Activated CD4-positive, alpha-beta T cell treated with anti-CD3 and anti-CD28 coated beads, Interleukin-2, amount 10 ng/mL, durations not matched to agents 7 days and 5 days (primary cell): ENCODE results near the gene C1orf21. TPM values are rescaled to one million over a fixed set of nuclear protein-coding genes. Genes with fewer than 3 reads are reported as not detected.

Experiments
- CTCF ChIA-PET: fragments of 350-600 bp; sonication (Branson Sonifier 250); formaldehyde crosslinking; loops from one replicate; lab custom pipeline; 2021; ENCODE audit warnings: antibody characterized with exemption; lab: Charles Lee
- POLR2A ChIA-PET: fragments of 350-600 bp; sonication (Branson Sonifier 250); formaldehyde crosslinking; loops from one replicate; lab custom pipeline; 2021; ENCODE audit warnings: antibody characterized with exemption; lab: Charles Lee
- DNase-seq: peaks from one replicate; pipeline ENCODE4 v3.0.0-alpha.2; 2020
- H3K27ac Mint-ChIP-seq: one replicate; pipeline ENCODE4 v1.8.0; 2021; ENCODE audit warnings: mild to moderate bottlenecking, moderate library complexity, mixed read lengths
- H3K27me3 Mint-ChIP-seq: one replicate; pipeline ENCODE4 v1.8.0; 2021; ENCODE audit warnings: mixed read lengths
- H3K36me3 Mint-ChIP-seq: one replicate; pipeline ENCODE4 v1.8.0; 2021; ENCODE audit warnings: low read depth, mixed read lengths
- H3K4me1 Mint-ChIP-seq: one replicate; pipeline ENCODE4 v1.8.0; 2021; ENCODE audit warnings: mixed read lengths
- H3K4me3 Mint-ChIP-seq: one replicate; pipeline ENCODE4 v1.8.0; 2021; ENCODE audit warnings: mild to moderate bottlenecking, moderate library complexity, mixed read lengths
- H3K9me3 Mint-ChIP-seq: one replicate; pipeline ENCODE4 v1.8.0; 2021; ENCODE audit warnings: mixed read lengths
- total RNA-seq, 2 experiments: library from RNA; stranded (reverse); gene quantifications; one replicate each; pipeline ENCODE4 v1.2.3, GENCODE V29; 2021

The C1orf21 gene
- total RNA-seq, 2 experiments from 2014 or later, result 7.4 to 8.1 TPM

GRCh38 chr1:184487531-184488193 is 100.8 kb downstream of the C1orf21 start:
- H3K27me3 Mint-ChIP-seq, result no peaks in the 10 kb centered on the region
- no peaks in the 10 kb centered on the region for H3K9me3 Mint-ChIP-seq
- ChIA-PET CTCF (no interaction called here), POLR2A (no interaction called here)
- H3K4me1 Mint-ChIP-seq, result peaks cover 8% of the 10 kb centered on the region
- H3K27ac Mint-ChIP-seq, result no peak overlapping the region
- no peaks in the 10 kb centered on the region for H3K36me3 Mint-ChIP-seq
- H3K4me3 Mint-ChIP-seq, result no peak overlapping the region
- DNase-seq, result no peak

GRCh38 chr1:184489908-184490307 is 103.1 kb downstream of the C1orf21 start:
- no peaks in the 10 kb centered on the region for H3K27me3 Mint-ChIP-seq
- no peak overlapping the region for H3K27ac Mint-ChIP-seq
- no peaks in the 10 kb centered on the region for H3K9me3 Mint-ChIP-seq
- ChIA-PET CTCF (no interaction called here), POLR2A (no interaction called here)
- no peaks in the 10 kb centered on the region for H3K36me3 Mint-ChIP-seq
- DNase-seq, result no peak
- peaks cover 11% of the 10 kb centered on the region for H3K4me1 Mint-ChIP-seq
- H3K4me3 Mint-ChIP-seq, result no peak overlapping the region

GRCh38 chr1:184492536-184492935 is 105.7 kb downstream of the C1orf21 start:
- Mint-ChIP-seq H3K4me3 (no peak overlapping the region), H3K27ac (no peak overlapping the region), H3K36me3 (no peaks in the 10 kb centered on the region), H3K27me3 (no peaks in the 10 kb centered on the region), H3K9me3 (no peaks in the 10 kb centered on the region), H3K4me1 (peaks cover 13% of the 10 kb centered on the region)
- DNase-seq, result no peak
- CTCF ChIA-PET, result no interaction called here
- POLR2A ChIA-PET, result no interaction called here

- ChIA-PET CTCF (interaction anchor here (0.6 to 1.3 kb wide), 3 partner anchors 8 to 564 kb away, joined by 3 to 5 read pairs (median 3); no protein-coding TSS in a partner anchor), POLR2A (no interaction called here)
- no peak for DNase-seq
- Mint-ChIP-seq H3K4me1 (peaks cover 13% of the 10 kb centered on the region), H3K36me3 (no peaks in the 10 kb centered on the region), H3K27ac (no peak overlapping the region), H3K27me3 (no peaks in the 10 kb centered on the region), H3K4me3 (no peak overlapping the region), H3K9me3 (no peaks in the 10 kb centered on the region)
Measured at GRCh38 chr1:184493987-184494388, 107.2 kb downstream of the C1orf21 start.

- Mint-ChIP-seq H3K27ac (no peak overlapping the region), H3K27me3 (no peaks in the 10 kb centered on the region), H3K36me3 (no peaks in the 10 kb centered on the region), H3K4me1 (peaks cover 13% of the 10 kb centered on the region), H3K9me3 (no peaks in the 10 kb centered on the region), H3K4me3 (no peak overlapping the region)
- ChIA-PET POLR2A (no interaction called here), CTCF (interaction anchor here (0.6 to 1.3 kb wide), 3 partner anchors 9 to 565 kb away, joined by 3 to 5 read pairs (median 3); no protein-coding TSS in a partner anchor)
- DNase-seq, result no peak
Measured at GRCh38 chr1:184494929-184495328, 108.1 kb downstream of the C1orf21 start.

- Mint-ChIP-seq H3K4me1 (peaks cover 4% of the 10 kb centered on the region), H3K27me3 (no peaks in the 10 kb centered on the region), H3K9me3 (no peaks in the 10 kb centered on the region), H3K4me3 (no peak overlapping the region), H3K36me3 (no peaks in the 10 kb centered on the region), H3K27ac (no peak overlapping the region)
- CTCF ChIA-PET, result no interaction called here
- no peak for DNase-seq
- POLR2A ChIA-PET, result no interaction called here
Measured at GRCh38 chr1:184497959-184498723, 111.3 kb downstream of the C1orf21 start.

DNA sequence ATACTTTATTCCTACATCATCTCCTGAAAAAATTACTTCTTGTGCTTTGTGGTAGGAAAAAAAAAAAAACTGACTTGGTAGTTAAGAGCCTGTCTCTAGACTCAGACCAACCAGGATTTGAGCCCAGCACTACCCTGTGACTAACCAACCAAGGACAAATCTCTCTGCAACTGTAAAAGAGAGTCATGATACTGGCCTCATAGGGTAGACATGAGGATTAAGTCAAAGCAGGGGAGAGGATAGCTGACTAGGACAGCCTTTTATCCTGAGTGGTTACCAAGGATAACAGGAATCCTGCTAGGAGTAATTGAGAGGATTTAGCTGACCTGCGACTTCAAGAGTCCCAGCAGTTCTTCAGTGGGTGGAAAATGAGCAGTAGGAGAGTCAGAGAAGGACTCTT is 112.8 kb downstream of the C1orf21 start:
- CTCF ChIA-PET, result no interaction called here
- no peak for DNase-seq
- no peaks in the 10 kb centered on the region for H3K36me3 Mint-ChIP-seq
- H3K9me3 Mint-ChIP-seq, result no peaks in the 10 kb centered on the region
- no peak overlapping the region for H3K27ac Mint-ChIP-seq
- peaks cover 1% of the 10 kb centered on the region for H3K27me3 Mint-ChIP-seq
- POLR2A ChIA-PET, result no interaction called here
- H3K4me1 Mint-ChIP-seq, result peaks cover 1% of the 10 kb centered on the region
- no peak overlapping the region for H3K4me3 Mint-ChIP-seq

GRCh38 chr1:184502161-184502560 is 115.3 kb downstream of the C1orf21 start:
- H3K4me1 Mint-ChIP-seq, result no peaks in the 10 kb centered on the region
- CTCF ChIA-PET, result no interaction called here
- POLR2A ChIA-PET, result no interaction called here
- no peaks in the 10 kb centered on the region for H3K9me3 Mint-ChIP-seq
- peaks cover 2% of the 10 kb centered on the region for H3K27me3 Mint-ChIP-seq
- H3K36me3 Mint-ChIP-seq, result no peaks in the 10 kb centered on the region
- H3K4me3 Mint-ChIP-seq, result no peak overlapping the region
- no peak for DNase-seq
- no peak overlapping the region for H3K27ac Mint-ChIP-seq

DNA sequence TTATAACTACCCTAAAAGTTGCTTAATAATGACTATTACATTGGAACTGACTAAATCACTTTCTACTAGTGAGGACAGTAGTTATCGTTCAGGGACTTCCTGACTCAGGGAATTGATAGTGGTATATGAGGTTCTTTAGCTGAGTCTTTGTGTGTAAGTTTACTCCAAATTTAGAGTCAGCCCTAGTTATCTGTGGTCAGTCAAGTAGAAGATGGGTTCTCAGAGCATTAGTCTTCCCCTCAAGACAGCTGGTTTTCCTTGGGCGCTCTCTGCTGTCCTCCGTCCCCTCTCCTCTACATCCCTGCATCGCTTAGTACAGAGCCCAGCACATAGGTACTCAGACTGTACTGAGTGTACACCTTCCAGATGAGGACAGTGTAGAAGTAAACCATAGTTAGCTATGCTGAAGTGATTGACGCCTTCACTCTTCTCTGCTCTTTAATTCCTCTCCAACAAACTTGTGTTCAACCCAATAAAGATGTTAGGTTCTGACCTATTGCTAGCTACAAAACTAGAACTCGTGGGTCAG is 116.5 kb downstream of the C1orf21 start:
- no peak overlapping the region for H3K27ac Mint-ChIP-seq
- H3K27me3 Mint-ChIP-seq, result peaks cover 5% of the 10 kb centered on the region
- no peaks in the 10 kb centered on the region for H3K36me3 Mint-ChIP-seq
- ChIA-PET CTCF (no interaction called here), POLR2A (no interaction called here)
- no peak for DNase-seq
- H3K9me3 Mint-ChIP-seq, result no peaks in the 10 kb centered on the region
- H3K4me1 Mint-ChIP-seq, result no peaks in the 10 kb centered on the region
- H3K4me3 Mint-ChIP-seq, result no peak overlapping the region

DNA sequence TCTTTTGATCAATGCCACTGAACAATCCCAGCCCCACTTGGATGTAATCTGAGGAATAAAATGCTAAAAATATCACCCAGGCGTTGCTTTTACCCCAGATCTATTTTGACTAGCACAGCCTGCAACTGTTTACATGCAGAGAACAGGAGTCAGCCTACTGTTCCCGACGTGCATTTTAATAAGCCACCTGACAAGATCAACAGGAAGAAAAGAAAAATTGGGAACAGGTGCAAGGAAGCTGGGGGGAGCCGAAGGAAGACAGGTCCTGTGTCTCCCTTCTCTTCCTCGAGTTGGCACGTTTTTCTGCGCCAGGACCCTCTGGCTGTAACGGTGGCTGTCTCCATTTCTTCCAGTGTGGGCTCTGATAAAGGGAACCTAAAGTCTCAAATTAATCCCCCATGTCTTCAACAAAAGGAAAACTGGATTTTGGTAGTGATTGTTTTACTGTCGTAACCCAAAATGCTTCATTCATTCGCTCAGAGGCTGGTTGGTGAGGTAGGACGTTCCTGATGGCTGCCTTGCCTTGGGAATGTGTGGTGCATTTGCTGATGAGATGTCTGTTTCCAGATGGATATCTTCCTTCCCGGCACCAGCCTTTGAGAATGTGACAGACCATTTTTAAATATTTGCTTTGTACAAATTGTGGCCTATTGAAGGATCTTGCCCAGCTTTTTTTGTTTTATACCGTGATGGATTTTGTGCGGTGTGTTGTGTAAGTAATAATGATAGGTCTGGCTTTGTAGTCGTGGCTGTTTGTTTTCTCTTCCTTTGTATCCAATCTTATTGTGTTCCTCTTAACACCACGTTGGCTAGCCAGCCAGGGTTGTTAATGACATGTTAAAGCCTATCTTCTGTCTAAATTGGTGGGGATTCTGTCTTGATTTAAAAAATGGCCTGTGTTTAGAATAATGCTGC is 117.5 kb downstream of the C1orf21 start:
- Mint-ChIP-seq H3K27ac (no peak overlapping the region), H3K36me3 (no peaks in the 10 kb centered on the region), H3K4me3 (no peak overlapping the region), H3K4me1 (no peaks in the 10 kb centered on the region), H3K9me3 (no peaks in the 10 kb centered on the region), H3K27me3 (peaks cover 5% of the 10 kb centered on the region)
- ChIA-PET POLR2A (no interaction called here), CTCF (no interaction called here)
- DNase-seq, result no peak

DNA sequence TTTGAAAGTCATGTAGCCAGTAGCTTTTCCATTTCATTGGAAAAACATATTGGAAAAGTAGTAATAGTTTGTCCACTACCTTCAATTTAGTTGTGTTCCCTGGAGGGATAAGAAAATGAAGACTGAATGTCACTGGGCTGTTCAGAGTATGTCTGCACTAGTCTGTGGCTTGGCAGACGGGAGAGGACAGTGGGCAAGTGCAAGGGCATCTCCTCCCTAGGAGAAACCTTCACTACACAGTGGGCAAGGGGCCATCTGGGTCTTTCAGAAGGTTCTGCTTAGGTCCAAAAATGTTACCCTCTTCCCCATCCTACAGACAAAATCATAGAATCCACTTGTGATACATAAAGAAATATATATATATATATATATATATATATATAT is 118.1 kb downstream of the C1orf21 start:
- peaks cover 5% of the 10 kb centered on the region for H3K27me3 Mint-ChIP-seq
- no peak overlapping the region for H3K4me3 Mint-ChIP-seq
- POLR2A ChIA-PET, result no interaction called here
- no peaks in the 10 kb centered on the region for H3K9me3 Mint-ChIP-seq
- H3K27ac Mint-ChIP-seq, result no peak overlapping the region
- H3K4me1 Mint-ChIP-seq, result no peaks in the 10 kb centered on the region
- CTCF ChIA-PET, result no interaction called here
- no peak for DNase-seq
- H3K36me3 Mint-ChIP-seq, result no peaks in the 10 kb centered on the region

- Mint-ChIP-seq H3K36me3 (no peaks in the 10 kb centered on the region), H3K9me3 (no peaks in the 10 kb centered on the region), H3K4me1 (no peaks in the 10 kb centered on the region), H3K27ac (no peak overlapping the region), H3K27me3 (peaks cover 5% of the 10 kb centered on the region), H3K4me3 (no peak overlapping the region)
- no peak for DNase-seq
- ChIA-PET POLR2A (no interaction called here), CTCF (no interaction called here)
Measured at GRCh38 chr1:184506481-184506880, 119.7 kb downstream of the C1orf21 start.
